Umbilical cord (tissue), 2 donors: ENCODE measurements around the gene ANP32E. TPM values are rescaled to one million over a fixed set of nuclear protein-coding genes. Genes with fewer than 3 reads are reported as not detected.
A peak's percentile ranks its signal among the peaks of the same experiment; 100 is the strongest.

Experiments used
- DNase-seq: peaks from one replicate; pipeline ENCODE4 v3.0.0-alpha.2; 2015; ENCODE audit warnings: low spot score
- total RNA-seq: library from RNA; depleted of rRNA; stranded (reverse); fragments of >200 nt; gene quantifications from one replicate; pipeline ENCODE4 v1.2.3, GENCODE V29; 2014; ENCODE audit warnings: low replicate concordance; ENCODE audit not compliant: insufficient read depth

ANP32E gene
- total RNA-seq, 1 donor from 2014 or later = 29.9 TPM

- DNase-seq = no peak
These were observed 64.1 kb downstream of the ANP32E start for GRCh38 chr1:150171801-150172200.

GRCh38 chr1:150168960-150169601 is 66.8 kb downstream of the ANP32E start:
- peak; percentile 58 for DNase-seq

Other genes with a start within 250 kb of the ANP32E start
- 16.4 TPM for gene OTUD7B, start 225.4 kb downstream of the ANP32E start, total RNA-seq
- 43.6 TPM for gene VPS45, start 168.3 kb downstream of the ANP32E start, total RNA-seq
- gene PLEKHO1, start 86.2 kb downstream of the ANP32E start, total RNA-seq = 84.7 TPM
- 0.48 TPM for gene CA14, start 21.7 kb upstream of the ANP32E start, total RNA-seq
- 49.6 TPM for gene APH1A, start 32.9 kb upstream of the ANP32E start, total RNA-seq
- 75.4 TPM for gene C1orf54, start 36.7 kb upstream of the ANP32E start, total RNA-seq
- 3.4 TPM for gene CIART, start 46.4 kb upstream of the ANP32E start, total RNA-seq
- gene MRPS21, start 57.7 kb upstream of the ANP32E start, total RNA-seq = 32.0 TPM
- 74.4 TPM for gene PRPF3, start 85.4 kb upstream of the ANP32E start, total RNA-seq
- gene RPRD2, start 128.0 kb upstream of the ANP32E start, total RNA-seq = 11.1 TPM